GM23338 (cell line): ENCODE data around the gene ZNF366. TPM values are rescaled to one million over a fixed set of nuclear protein-coding genes. Genes with fewer than 3 reads are reported as not detected.

ENCODE experiments used
- ATAC-seq: fragments of 200-7000 bp; cut with Tn5 transposase; 3 replicates; pipeline ENCODE4 v1.9.1; 2020
- DNase-seq: peaks from one replicate; pipeline ENCODE4 v3.0.0-alpha.2; 2015; ENCODE audit warnings: low spot score
- H2AFZ ChIP-seq: fragments of 200-600 bp; sonication (generic); 2 replicates; pipeline ENCODE4 v1.8.0; 2016; ENCODE audit warnings: antibody characterized with exemption, mild to moderate bottlenecking, moderate library complexity
- H3F3A ChIP-seq: fragments of 200-600 bp; sonication (generic); replicated peaks from 2 replicates; pipeline ENCODE4 v1.8.0; 2017; ENCODE audit warnings: antibody characterized with exemption, mixed run types, low read depth
- H3K27ac ChIP-seq: fragments of 200-600 bp; sonication (generic); 2 replicates; pipeline ENCODE4 v1.6.1; 2016; ENCODE audit warnings: low read depth
- H3K27me3 ChIP-seq: fragments of 200-600 bp; sonication (generic); 2 replicates; pipeline ENCODE4 v1.8.0; 2016; ENCODE audit warnings: mild to moderate bottlenecking, mixed run types, moderate library complexity; ENCODE audit not compliant: insufficient read depth
- H3K36me3 ChIP-seq: fragments of 200-600 bp; sonication (generic); 2 replicates; pipeline ENCODE4 v1.8.0; 2016; ENCODE audit warnings: mild to moderate bottlenecking; ENCODE audit not compliant: insufficient read depth
- H3K4me1 ChIP-seq: fragments of 200-600 bp; sonication (generic); 2 replicates; pipeline ENCODE4 v1.8.0; 2016; ENCODE audit warnings: mild to moderate bottlenecking, moderate library complexity; ENCODE audit not compliant: insufficient read depth
- H3K4me2 ChIP-seq: fragments of 200-600 bp; sonication (generic); 2 replicates; pipeline ENCODE4 v1.7.1; 2017; ENCODE audit warnings: mixed run types
- H3K4me3 ChIP-seq: fragments of 200-600 bp; sonication (generic); 2 replicates; pipeline ENCODE4 v1.6.1; 2016; ENCODE audit warnings: mixed run types
- H3K79me2 ChIP-seq: fragments of 200-600 bp; sonication (generic); replicated peaks from 2 replicates; pipeline ENCODE4 v1.8.0; 2017; ENCODE audit warnings: mild to moderate bottlenecking; ENCODE audit not compliant: insufficient read depth
- H3K9me2 ChIP-seq: fragments of 200-600 bp; sonication (generic); 2 replicates; pipeline ENCODE4 v1.8.0; 2017; ENCODE audit not compliant: insufficient read depth
- H4K20me1 ChIP-seq: fragments of 200-600 bp; sonication (generic); replicated peaks from 2 replicates; pipeline ENCODE4 v1.8.0; 2017; ENCODE audit warnings: mild to moderate bottlenecking; ENCODE audit not compliant: insufficient read depth
- H3K27ac Mint-ChIP-seq: 2 replicates; pipeline ENCODE4 v1.8.0; 2020; ENCODE audit warnings: inconsistent platforms, mild to moderate bottlenecking, moderate library complexity, mixed read lengths
- H3K27me3 Mint-ChIP-seq: 3 replicates; pipeline ENCODE4 v1.8.0; 2022; ENCODE audit warnings: low read depth, mild to moderate bottlenecking, moderate library complexity, mixed read lengths, inconsistent platforms; ENCODE audit not compliant: insufficient read depth, poor library complexity
- H3K36me3 Mint-ChIP-seq: 3 replicates; pipeline ENCODE4 v1.8.0; 2021; ENCODE audit warnings: low read depth, mild to moderate bottlenecking, inconsistent platforms, moderate library complexity, mixed read lengths
- H3K4me1 Mint-ChIP-seq: 3 replicates; pipeline ENCODE4 v1.8.0; 2020; ENCODE audit warnings: mild to moderate bottlenecking, inconsistent platforms, mixed read lengths
- H3K4me3 Mint-ChIP-seq: 3 replicates; pipeline ENCODE4 v1.8.0; 2021; ENCODE audit warnings: moderate library complexity, mild to moderate bottlenecking, inconsistent platforms, mixed read lengths
- H3K9me3 Mint-ChIP-seq: 3 replicates; pipeline ENCODE4 v1.8.0; 2020; ENCODE audit warnings: moderate library complexity, mild to moderate bottlenecking, inconsistent platforms, mixed read lengths
- CREB1 ChIP-seq: fragments of 250-450 bp; sonication (Bioruptor Pico); IDR thresholded peaks from 2 replicates; pipeline ENCODE4 v1.5.0; 2020; ENCODE audit warnings: low read depth, mild to moderate bottlenecking, moderate library complexity
- CTCF ChIP-seq, 2 experiments: fragments of 200-600 bp in 1 of 2; sonication (generic) in 1 of 2; conservative IDR thresholded peaks; 2 replicates each; pipeline versions ENCODE4 v1.5.1 to v1.6.1; 2016 to 2017; ENCODE audit warnings: antibody characterized with exemption in 2 of 2, low read depth in 2 of 2, mild to moderate bottlenecking in 2 of 2, moderate library complexity in 1 of 2
- EZH2 ChIP-seq: fragments of 200-600 bp; sonication (generic); IDR thresholded peaks from one replicate; pipeline ENCODE4 v1.8.0; 2017; ENCODE audit warnings: antibody characterized with exemption, mild to moderate bottlenecking, low read depth; ENCODE audit not compliant: unreplicated experiment
- POLR2AphosphoS5 ChIP-seq: IDR thresholded peaks from 2 replicates; pipeline ENCODE4 v1.6.1; 2016; ENCODE audit warnings: antibody characterized with exemption, low read depth
- ZNF331 ChIP-seq: fragments of 250-450 bp; sonication (Bioruptor Pico); IDR thresholded peaks from 2 replicates; pipeline ENCODE4 v1.5.0; 2020; ENCODE audit warnings: low read depth, mild to moderate bottlenecking, moderate library complexity
- polyA plus RNA-seq: library from polyadenylated mRNA; unstranded; fragments of >200 nt; fragmentation: Nextera tagmentation; extraction: Ambion mirVana; gene quantifications from 2 replicates; pipeline ENCODE4 v1.2.1, GENCODE V29; 2016
- total RNA-seq: library from RNA; depleted of rRNA; stranded (reverse); fragments of >200 nt; shearing (Covaris generic); gene quantifications from 2 replicates; pipeline ENCODE4 v1.2.3, GENCODE V29; 2014

ZNF366 gene
- total and polyA plus RNA-seq, 2 experiments from 2014 or later, result not detected

GRCh38 chr5:72456391-72457074, 50.7 kb downstream of the ZNF366 start:
- H3K9me3 Mint-ChIP-seq, result no peaks in the 10 kb centered on the region
- Histone ChIP-seq H3K27me3 (no peaks in the 10 kb centered on the region), H3K4me2 (no peak overlapping the region), H2AFZ (no peak overlapping the region), H3K79me2 (no peaks in the 10 kb centered on the region), H3K36me3 (no peaks in the 10 kb centered on the region), H3F3A (no peaks in the 10 kb centered on the region), H3K27ac (no peak overlapping the region), H3K9me2 (peaks cover 15% of the 10 kb centered on the region), H3K4me3 (no peak overlapping the region), H4K20me1 (no peaks in the 10 kb centered on the region), H3K4me1 (no peaks in the 10 kb centered on the region)
- H3K4me3 Mint-ChIP-seq, result no peak overlapping the region
- TF ChIP-seq CTCF (conservative IDR thresholded peaks at IDR 0.05; ENCODE audit: low read depth in 2 of 2) (0 out of 4 replicates have a peak, but pooled peaks of 1 of the 2 experiments have one; percentile 4), CREB1 (CRISPR knock-in tag) (no peak)
- no peak for ATAC-seq
- H3K4me1 Mint-ChIP-seq, result peaks cover 10% of the 10 kb centered on the region; the same call in 2 of the 3 replicates
- H3K36me3 Mint-ChIP-seq, result no peaks in the 10 kb centered on the region
- no peak for DNase-seq
- H3K27ac Mint-ChIP-seq, result no peak overlapping the region
- H3K27me3 Mint-ChIP-seq, result peaks cover 8% of the 10 kb centered on the region

GRCh38 chr5:72455476-72455875, 51.7 kb downstream of the ZNF366 start:
- H3K4me3 ChIP-seq, result no peak overlapping the region
- TF ChIP-seq ZNF331 (CRISPR knock-in tag), result no peak
- no peak for TF ChIP-seq EZH2
- no peak for TF ChIP-seq POLR2AphosphoS5
- TF ChIP-seq CTCF (conservative IDR thresholded peaks at IDR 0.05; ENCODE audit: low read depth in 2 of 2), result no peak
- H4K20me1 ChIP-seq, result no peaks in the 10 kb centered on the region
- ATAC-seq (no peak), DNase-seq (no peak)
- no peaks in the 10 kb centered on the region for H3K4me1 ChIP-seq
- H3K27ac ChIP-seq, result no peak overlapping the region
- Mint-ChIP-seq H3K4me1 (peaks cover 12% of the 10 kb centered on the region), H3K36me3 (no peaks in the 10 kb centered on the region), H3K27me3 (peaks cover 7% of the 10 kb centered on the region), H3K9me3 (no peaks in the 10 kb centered on the region), H3K27ac (no peak overlapping the region), H3K4me3 (no peak overlapping the region)
- H3K27me3 ChIP-seq, result no peaks in the 10 kb centered on the region
- H3F3A ChIP-seq, result no peaks in the 10 kb centered on the region
- H3K9me2 ChIP-seq, result peaks cover 22% of the 10 kb centered on the region
- H3K36me3 ChIP-seq, result no peaks in the 10 kb centered on the region
- H2AFZ ChIP-seq, result no peak overlapping the region
- H3K79me2 ChIP-seq, result no peaks in the 10 kb centered on the region
- H3K4me2 ChIP-seq, result no peak overlapping the region
